Endothelial cell of hepatic sinusoid (primary cell): ENCODE data around the gene UBXN2A.
"Not testable (repeated sequence)": the region's sequence is repeated elsewhere in the genome, so short reads cannot be mapped to it uniquely, and the experiment has no call there.

Experiments used
- in situ Hi-C: cut with HindIII; loops from 2 replicates; pipeline ENCODE4 v1.10.0; 2017; ENCODE audit warnings: low sequenced_read_pairs

UBXN2A gene

DNA sequence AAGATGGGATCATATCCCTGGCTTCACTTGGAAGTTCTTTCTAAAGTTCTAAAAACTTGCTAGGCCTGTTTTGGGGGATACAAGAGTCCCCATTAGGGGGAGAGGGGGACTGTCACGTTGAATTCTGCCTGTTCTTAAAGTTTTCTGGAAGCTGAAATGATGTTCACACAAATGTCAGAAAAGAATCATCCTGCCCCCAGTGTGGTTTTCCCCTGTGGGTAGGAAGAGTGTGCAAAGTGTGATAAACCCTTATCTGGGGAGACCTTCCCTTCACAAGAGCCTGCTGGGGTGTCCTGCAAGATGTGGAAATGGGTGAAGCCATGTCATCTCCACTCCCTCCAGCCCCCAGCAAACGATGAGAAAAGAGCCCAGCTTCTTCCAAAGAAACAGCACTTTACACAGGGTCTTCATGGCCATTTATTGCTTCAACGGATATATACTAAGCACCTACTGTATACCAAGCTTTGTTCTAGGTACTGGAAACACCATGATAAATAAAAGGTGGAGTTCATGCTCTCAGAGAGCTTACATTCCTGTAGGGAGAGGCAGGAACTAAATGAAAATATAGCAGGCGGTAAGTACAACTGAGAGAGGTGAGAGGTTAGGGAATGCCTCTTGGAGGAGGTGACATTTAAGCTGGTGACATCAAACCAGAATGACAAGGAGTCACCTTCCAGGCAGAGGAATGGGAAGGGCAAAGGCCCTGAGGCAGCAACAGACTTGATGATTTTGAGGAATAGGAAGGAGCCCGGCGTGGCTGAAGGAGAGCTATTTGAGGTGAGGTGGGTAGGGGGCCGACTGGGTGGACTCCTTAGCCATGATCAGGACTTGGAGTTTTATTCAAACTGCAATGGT lies 71.2 kb downstream of the UBXN2A start:
- in situ Hi-C loops: no loop called here

DNA sequence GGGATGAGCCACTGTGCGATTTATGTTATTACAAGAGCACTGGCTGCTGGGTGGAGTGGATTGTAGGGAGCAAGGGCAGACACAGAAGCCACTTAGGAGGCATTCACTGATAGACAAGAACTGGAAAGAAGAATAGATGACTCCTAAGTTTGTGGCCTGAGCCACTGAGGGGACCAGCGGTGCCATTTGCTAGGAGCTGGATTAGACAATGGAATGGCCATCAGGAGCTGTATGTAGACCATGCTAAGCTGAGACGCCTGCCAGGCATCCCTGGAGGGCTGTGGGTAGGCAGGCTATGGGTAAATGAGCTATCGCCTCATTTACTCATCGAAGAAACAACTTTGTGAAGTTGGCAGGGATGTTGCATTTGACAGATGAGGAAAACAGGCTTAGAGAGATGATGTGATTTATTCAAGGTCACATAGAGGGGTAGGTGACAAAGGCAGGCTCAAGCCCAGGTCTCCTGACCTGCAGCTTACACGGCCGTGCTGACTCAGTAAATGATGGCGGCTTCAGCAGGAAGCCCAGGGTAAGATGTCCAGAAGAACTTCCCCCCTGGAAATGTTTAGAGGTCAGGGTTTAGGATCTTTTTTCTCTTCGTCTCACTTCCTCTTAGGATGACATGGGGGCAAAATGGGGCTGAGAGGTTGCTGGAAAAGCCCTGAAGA lies 72.4 kb downstream of the UBXN2A start:
- in situ Hi-C loops: no loop called here

DNA sequence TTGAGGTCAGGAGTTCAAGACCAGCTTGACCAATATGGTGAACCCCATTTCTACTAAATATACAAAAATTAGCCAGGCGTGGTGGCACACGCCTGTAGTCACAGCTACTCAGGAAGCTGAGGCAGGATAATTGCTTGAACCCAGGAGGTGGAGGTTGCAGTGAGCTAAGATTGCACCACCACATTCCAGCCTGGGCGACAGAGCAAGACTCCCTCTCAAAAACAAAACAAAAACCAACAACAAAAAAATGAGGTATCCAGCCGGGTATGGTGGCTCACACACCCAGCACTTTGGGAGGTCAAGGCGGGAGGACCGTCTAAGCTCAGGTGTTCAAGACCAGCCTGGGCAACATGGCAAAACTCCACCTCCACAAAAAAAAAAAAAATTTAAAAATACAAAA lies 74.6 kb downstream of the UBXN2A start:
- in situ Hi-C loops: not testable (repeated sequence)

DNA sequence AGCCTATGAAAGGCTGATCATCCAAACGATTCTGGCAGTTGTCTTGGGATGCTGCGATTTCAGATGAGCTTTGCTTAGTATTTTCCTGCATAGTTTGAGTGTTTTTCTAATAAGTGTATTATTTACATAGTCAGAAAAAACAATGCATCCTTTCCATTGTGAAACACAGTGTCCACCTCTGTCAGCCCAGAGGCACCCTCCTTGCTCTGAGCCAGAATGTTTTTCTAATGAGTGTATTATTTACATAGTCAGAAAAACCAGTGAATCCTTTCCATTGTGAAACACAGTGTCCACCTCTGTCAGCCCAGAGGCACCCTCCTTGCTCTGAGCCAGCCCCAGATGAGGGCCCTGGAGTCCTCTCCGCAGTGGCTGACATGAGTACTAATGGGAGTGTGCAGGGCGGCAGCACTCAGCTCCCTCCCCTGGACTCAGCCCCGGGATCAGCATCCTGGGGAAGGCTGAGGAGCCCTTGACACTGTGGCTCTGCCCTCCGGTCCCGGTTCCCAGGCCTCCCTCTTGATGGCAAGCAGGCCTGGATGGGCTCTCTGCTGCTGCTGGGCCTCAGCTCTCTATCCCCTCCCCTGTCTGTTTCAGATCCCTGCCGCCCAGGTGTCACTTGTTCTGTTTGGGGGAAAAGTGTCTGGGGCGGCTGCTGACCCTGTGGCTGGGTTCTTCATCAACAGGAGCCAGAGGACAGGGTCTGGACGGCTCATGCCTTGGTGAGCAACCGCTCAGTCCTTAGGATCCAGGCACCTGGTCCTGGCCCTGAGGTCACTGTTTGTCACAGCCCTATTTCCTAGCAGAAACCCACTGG lies 75.5 kb downstream of the UBXN2A start:
- in situ Hi-C loops: no loop called here

DNA sequence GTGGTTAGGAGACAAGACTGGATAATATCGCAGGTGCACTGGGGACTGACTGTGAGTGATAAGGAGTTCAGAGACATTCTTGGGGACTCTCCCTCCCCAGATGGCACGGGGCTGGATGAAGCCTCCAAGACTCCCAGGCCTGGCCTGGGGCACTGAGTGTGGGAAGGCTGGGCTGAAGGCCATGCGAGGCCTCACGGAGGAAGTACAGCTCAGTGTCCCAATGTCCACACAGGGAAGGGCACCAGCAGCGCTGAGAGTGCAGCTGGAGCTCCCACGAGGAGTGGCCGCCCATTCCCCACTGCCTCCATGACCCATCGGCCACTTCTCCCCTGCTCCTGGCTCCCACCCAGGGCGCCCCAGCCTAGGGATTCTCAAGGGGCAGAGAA lies 76.1 kb downstream of the UBXN2A start:
- in situ Hi-C loops: no loop called here

DNA sequence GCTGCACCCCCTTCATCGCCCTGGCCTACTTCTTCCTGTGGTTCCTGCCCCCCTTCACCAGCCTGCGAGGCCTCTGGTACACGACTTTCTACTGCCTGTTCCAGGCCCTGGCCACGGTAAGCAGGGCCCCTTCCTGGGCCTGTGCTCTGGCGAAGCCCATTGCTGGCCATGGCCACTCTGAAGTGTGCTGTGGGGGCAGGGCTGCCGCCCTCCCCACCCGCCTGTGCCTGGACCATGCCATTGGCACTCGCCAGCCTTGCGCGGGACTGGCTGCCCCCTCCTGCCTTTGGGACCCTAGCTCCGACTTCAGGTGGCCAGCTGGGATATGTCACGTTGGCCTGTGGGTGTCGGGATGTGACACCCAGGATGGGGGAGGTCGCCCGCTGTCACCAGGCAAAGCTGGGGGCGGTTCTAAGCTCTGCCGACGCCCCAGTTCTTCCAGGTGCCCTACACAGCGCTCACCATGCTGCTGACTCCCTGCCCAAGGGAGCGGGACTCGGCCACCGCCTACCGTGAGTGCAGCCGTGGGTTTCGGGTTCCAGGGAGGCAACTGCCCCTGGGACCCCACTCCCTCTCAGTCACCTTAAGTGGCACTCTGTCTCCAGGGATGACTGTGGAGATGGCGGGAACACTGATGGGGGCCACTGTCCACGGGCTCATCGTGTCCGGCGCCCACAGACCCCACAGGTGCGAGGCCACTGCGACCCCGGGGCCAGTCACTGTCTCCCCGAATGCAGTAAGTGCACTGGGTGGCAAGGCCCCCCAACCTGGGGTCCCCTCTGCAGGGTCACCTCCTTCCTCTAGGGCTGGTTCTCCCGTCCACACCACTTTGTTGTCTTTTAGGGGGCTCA lies 76.8 kb downstream of the UBXN2A start:
- in situ Hi-C loops: no loop called here

DNA sequence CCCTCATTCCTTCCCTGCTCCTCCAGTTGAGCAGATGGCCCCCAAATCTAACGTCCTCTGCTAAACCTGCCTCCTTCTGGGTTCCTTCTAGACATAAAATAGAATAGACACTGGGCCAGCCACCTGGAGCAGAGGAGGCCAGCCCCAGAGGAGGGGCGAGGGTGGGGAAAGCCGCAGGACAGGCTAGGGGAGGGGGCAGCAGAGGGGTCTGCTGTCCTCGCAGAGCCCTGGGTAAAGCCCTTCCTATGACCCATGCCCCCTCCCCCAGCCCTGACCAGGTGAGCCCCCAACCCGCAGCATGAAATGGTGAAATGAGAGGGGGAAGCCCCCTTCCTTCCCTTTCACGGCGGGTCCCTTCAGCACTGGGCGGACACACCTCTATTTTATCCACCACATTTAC lies 77.4 kb downstream of the UBXN2A start:
- in situ Hi-C loops: no loop called here

DNA sequence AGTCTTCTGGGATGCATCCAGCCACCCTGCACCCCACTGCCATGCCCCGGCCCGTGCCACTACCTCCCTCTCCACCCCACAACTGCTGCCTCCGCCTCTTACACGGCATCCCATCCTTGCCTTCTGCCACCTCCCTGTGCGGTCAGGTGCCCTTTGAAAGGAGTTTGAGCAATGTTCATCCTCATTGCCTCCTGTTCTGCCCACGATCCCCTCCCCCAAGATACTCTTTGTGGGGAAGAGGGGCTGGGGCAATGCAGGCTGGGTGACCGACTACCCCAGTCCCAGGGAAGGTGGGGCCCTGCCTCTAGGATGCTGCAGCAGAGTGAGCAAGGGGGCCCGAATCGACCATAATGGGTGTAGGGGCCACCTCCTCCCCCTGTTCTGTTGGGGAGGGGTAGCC lies 78.0 kb downstream of the UBXN2A start:
- in situ Hi-C loops: no loop called here

DNA sequence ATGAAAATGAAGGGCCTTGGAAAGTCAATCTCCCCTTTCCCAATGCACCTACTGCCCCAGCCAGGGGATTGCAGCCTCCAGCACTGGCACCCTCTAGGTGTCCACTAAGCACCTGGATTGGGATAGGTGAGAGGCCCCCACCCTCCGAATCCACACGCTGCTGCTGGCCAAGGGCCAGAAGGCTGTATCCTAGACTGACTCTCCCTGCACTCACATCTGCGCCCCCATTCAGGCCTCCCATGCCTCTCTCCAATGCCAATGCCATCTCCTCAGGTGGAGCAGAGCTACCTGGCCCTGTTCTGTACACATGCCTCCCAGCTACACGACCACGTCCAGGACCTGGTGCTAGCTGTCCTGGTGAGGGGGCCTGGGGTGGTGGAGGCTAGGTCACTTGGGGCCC lies 79.5 kb downstream of the UBXN2A start:
- in situ Hi-C loops: no loop called here

DNA sequence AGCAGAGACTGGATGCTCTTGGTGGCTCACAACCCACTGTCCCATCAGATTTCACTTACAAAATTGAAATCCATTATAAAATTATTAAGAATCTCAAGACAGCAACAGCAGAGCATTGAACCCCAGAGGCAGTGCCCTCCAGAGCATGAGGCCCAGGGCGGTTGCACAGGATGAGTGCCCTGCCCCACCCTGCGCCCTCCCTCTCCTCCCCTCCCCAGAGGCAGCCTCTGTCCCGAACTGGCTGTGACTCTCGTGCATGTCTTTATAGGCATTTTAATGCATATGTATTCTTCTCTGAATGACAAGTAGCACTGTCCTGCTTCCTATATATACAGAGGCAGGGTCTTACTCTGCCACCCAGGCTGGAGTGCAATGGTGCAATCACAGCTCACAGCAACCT lies 80.0 kb downstream of the UBXN2A start:
- in situ Hi-C loops: no loop called here

DNA sequence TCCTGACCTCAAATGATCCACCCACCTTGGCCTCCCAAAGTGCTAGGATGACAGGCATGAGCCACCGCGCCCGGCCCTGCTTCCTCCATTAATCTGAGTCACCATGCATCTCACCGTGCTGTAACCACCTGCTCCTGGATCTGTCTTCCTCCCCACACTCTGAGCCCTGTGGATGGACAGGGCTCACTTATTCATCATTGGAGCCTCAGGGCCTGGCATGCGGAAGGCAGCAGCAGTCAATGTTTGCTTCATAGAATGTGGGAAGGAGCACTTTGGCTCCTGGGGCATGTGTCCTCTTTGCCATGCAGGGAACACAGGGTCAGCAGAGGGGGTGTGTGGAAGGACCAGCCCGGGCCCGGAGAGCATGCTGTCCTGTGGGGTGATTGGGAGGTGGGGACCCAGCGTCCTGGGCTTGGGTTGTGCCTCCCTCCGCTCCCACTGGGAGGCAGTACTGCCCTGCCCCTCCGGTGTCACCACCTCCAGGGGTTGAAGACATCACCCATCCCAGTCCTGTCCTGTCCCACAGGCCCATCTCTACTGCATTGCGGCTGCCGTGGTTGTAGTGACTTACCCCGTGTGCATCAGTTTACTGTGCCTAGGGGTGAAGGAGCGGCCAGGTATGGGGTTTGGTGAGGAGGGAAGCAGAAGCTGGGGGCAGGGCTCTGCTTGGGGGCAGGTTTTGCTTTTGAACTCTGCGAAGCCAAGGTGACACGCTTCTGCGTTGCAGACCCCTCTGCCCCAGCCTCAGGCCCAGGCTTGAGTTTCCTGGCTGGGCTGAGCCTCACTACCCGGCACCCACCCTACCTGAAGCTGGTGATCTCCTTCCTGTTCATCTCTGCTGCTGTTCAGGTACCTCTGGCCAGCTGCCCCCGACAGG lies 81.1 kb downstream of the UBXN2A start:
- in situ Hi-C loops: no loop called here

DNA sequence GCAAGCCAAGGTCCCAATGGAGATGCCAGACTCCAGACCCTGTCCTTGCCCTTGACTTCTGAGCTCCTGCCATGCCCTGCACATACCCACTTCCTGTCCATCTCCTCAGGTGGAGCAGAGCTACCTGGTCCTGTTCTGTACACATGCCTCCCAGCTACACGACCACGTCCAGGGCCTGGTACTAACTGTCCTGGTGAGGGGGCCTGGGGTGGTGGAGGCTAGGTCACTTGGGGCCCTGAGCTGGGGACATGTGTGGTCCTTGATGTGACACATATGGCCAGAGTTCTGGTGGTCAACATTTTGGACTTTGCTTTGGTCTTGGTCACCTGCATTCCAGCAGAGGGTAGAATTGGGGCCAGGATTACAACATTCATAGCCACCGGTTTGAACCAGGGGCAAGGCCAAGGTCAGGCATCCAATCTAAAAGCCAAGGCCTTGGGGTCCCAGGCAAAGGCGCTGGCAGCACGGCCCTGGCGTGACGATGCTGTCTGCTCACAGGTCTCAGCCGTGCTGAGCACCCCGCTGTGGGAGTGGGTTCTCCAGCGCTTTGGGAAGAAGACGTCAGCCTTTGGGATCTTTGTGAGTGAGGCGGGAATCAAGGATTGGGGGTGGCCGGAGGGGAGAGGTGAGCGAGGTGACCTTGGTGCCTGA lies 82.2 kb downstream of the UBXN2A start:
- in situ Hi-C loops: no loop called here

DNA sequence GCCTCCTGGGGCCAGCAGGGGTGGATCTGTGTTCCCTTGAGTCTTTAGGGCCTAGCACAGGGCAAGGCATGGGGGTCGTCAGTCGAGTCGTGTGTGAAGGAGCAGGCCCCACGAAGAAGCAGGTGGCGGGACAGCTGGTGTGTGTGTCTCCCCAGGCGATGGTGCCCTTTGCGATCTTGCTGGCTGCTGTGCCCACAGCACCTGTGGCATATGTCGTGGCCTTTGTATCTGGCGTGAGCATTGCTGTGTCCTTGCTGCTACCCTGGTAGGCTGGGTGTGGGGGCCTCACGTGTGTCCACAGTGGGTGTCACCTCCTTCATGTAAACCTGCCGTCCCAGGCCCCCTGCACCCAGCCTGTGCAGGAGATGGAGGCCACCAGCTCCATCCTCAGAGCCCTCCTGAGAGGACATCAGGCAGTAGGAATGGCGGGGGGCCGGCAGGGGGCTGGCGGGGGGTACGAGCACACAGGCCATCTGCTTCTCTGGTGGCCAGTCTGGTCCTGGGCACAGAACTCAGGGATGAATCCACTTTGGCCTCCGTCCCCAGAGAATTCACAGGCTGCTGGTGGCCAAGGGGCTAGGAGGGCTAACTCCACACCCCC lies 82.8 kb downstream of the UBXN2A start:
- in situ Hi-C loops: no loop called here

DNA sequence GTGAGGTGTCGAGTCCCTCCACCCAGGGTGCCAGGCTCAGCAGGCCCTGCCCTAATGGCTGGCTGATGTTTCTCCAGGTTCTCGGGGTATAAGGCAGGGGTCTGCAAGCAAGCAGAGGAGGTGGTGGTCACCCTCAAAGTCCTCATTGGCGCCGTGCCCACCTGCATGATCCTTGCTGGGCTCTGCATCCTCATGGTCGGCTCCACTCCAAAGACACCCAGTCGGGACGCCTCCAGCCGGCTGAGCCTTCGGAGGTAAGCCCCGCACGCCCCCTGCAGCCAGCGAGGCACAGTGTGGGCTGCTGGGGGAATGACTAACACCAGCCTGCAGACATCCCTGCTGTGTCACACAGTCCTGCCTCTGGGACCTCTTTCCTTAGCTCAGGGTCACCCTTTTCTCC lies 83.8 kb downstream of the UBXN2A start:
- in situ Hi-C loops: no loop called here

DNA sequence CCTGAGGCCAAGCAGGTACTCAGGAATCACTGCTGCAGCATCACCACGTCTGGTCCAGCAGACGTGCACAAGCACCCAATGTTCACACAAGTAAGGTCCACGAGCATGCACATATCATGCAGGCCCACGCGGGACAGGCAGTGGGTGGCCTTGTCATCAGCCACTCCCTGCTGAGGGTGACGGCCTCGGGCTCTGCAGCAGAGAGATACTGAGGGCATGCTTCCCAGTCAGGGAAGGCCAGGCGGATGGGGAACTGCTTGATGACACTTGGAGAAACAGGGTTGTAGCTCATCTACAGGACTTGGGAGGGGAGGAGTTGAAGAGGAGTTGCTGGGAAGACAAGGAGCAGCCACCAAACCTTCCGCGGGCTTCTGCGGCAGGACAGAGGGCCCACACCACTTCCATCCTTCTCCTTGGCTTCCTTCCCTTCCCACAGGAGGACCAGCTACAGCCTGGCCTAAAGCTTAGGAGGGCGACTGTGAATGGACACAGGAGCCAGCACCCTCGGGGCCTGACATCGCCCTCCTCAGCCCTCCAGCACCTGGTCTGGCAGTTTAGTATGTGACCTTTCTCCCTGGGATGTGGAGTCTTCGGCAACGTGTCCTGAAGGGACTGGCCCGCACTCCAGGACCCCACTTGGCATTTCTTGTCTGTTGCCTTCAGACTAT lies 84.9 kb downstream of the UBXN2A start:
- in situ Hi-C loops: no loop called here

DNA sequence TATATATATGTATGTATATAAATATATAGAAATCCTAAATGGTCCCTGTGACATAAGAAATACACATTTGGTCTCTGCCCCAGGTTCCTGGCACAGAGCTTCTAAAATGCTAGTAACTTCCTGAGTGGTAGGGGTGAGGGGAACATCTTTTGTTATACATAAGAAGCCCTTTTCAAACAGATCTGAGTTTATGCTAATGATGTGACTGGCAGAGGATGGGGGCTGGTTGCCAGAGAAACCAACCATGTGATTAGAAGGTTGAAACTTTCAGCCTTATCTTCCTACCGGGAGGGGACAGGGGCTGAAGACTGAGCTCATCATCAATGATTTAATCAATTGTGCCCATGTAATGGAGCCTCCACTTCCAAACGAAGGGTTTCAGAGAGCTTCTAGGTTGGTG lies 86.0 kb downstream of the UBXN2A start:
- in situ Hi-C loops: no loop called here

DNA sequence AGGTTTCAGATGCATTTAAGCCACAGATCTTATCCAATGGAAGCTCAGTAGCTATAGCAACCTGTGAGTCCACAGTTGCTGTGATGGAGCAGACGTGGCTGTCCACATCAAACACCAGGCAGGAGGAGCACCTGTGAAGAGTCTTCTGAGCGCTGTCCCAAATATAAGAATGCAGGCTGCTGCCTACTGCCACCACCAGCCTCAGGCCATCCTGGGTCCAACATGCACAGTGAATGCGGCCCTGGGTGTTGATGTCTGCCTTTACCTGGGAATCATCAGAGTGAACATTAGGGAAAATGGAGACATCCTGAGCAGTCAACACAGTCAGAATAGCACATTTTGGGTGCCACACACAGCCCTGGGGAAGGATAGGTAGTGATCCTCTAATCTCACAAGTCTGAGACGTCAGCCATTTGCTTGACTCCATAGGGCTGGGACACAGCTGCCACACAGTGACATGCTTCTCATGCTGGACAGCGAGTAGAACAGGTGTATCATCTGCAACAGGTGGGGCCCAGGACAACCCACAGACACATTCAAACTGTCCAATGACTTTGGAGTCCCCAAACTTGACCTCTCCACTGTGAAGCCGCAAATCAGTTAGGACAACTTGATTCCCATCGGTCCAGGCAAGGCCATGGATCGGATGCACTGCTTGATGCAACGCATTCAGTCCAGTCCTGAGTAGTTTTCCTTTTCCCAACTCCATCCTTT lies 98.7 kb downstream of the UBXN2A start:
- in situ Hi-C loops: no loop called here

DNA sequence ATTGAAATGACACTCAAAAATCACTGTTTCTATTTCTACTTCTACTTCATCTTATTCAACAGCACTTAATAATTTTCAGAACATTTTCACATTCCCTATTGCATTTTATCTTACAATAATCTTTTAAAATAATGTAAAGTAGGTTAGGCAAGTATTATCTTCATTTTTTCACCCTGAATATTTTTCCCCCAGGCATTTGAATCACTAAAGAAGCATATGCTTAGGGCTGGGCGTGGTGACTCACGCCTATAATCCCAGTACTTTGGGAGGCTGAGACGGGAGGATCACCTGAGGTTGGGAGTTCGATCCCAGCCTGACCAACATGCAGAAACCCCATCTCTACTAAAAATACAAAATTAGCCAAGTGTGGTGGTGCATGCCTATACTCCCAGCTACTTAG lies 100.2 kb downstream of the UBXN2A start:
- in situ Hi-C loops: no loop called here
